PC-3 (cell line): ENCODE results near the gene BRWD1.

Experiments used
- CTCF ChIP-seq: fragments of 300-600 bp; sonication (generic); conservative IDR thresholded peaks from 2 replicates; pipeline ENCODE4 v1.5.1; 2017; ENCODE audit warnings: antibody characterized with exemption, low read depth, mild to moderate bottlenecking, low read length
- EZH2 ChIP-seq: fragments of 300-600 bp; sonication (generic); IDR thresholded peaks from one replicate; pipeline ENCODE4 v1.6.1; 2017; ENCODE audit warnings: antibody characterized with exemption, mild to moderate bottlenecking, low read length; ENCODE audit not compliant: unreplicated experiment
- EZH2phosphoT487 ChIP-seq: fragments of 300-600 bp; sonication (generic); IDR thresholded peaks from 2 replicates; pipeline ENCODE4 v1.6.1; 2018; ENCODE audit warnings: mild to moderate bottlenecking, antibody characterized with exemption, low read length, borderline replicate concordance

GRCh38 chr21:39137248-39138178 is 175.9 kb downstream of the BRWD1 start:
- TF ChIP-seq CTCF: no peak
- no peak for TF ChIP-seq EZH2phosphoT487
- TF ChIP-seq EZH2: no peak
